BLaER1 (cell line): Measurements from ENCODE around the gene TMEM131.
"Not testable (repeated sequence)": the region's sequence is repeated elsewhere in the genome, so short reads cannot be mapped to it uniquely, and the experiment has no call there.

Experiments
- H3K27ac ChIP-seq: shearing (Covaris generic); formaldehyde crosslinking; 2 replicates; pipeline ENCODE4 v1.8.1; 2022
- H3K27me3 ChIP-seq: shearing (Covaris generic); formaldehyde crosslinking; 2 replicates; pipeline ENCODE4 v1.8.1; 2022
- H3K36me3 ChIP-seq: shearing (Covaris generic); formaldehyde crosslinking; 2 replicates; pipeline ENCODE4 v1.8.1; 2022
- H3K4me1 ChIP-seq: shearing (Covaris generic); formaldehyde crosslinking; 2 replicates; pipeline ENCODE4 v1.8.1; 2022
- H3K4me2 ChIP-seq: shearing (Covaris generic); formaldehyde crosslinking; 2 replicates; pipeline ENCODE4 v1.8.1; 2022
- H3K4me3 ChIP-seq: shearing (Covaris generic); formaldehyde crosslinking; 2 replicates; pipeline ENCODE4 v1.8.1; 2022
- H3K9ac ChIP-seq: shearing (Covaris generic); formaldehyde crosslinking; 2 replicates; pipeline ENCODE4 v1.8.1; 2022
- H3K9me3 ChIP-seq: shearing (Covaris generic); formaldehyde crosslinking; 2 replicates; pipeline ENCODE4 v1.8.1; 2022
- H4K20me1 ChIP-seq: shearing (Covaris generic); formaldehyde crosslinking; 2 replicates; pipeline ENCODE4 v1.8.1; 2022
- Cebpa-rat ChIP-seq: shearing (Covaris generic); IDR thresholded peaks from 2 replicates; pipeline ENCODE4 v1.8.1; 2022

The TMEM131 gene

DNA sequence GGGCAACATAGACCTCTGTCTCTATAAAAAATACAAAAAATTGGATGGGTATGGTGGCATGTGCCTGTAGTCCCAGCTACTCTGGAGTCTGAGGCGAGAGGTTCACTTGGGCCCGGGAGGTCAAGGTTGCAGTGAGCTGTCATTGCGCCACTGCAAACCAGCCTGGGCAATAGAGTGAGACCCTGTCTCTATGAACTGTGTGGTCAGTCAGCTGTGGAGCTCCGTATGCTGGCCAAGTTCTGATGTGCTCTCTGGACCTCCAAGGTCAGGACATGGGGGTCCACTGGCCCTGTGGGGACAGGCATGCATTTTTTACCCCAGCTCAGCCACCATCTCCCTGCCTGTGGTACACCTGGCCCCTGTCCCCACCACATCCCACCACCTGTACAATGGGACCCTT lies 71.6 kb downstream of the TMEM131 start:
- H3K4me3 ChIP-seq = no peak overlapping the region
- H3K36me3 ChIP-seq = peaks cover 64% of the 10 kb centered on the region
- H3K9me3 ChIP-seq = peaks cover 35% of the 10 kb centered on the region
- H3K4me2 ChIP-seq = no peak overlapping the region
- peaks cover 1% of the 10 kb centered on the region for H3K4me1 ChIP-seq
- H4K20me1 ChIP-seq = 0 out of 2 replicates have a peak, but pooled peaks cover 5% of the 10 kb centered on the region
- TF ChIP-seq Cebpa-rat = no peak
- no peak overlapping the region for H3K27ac ChIP-seq
- no peak overlapping the region for H3K9ac ChIP-seq
- H3K27me3 ChIP-seq = no peaks in the 10 kb centered on the region

DNA sequence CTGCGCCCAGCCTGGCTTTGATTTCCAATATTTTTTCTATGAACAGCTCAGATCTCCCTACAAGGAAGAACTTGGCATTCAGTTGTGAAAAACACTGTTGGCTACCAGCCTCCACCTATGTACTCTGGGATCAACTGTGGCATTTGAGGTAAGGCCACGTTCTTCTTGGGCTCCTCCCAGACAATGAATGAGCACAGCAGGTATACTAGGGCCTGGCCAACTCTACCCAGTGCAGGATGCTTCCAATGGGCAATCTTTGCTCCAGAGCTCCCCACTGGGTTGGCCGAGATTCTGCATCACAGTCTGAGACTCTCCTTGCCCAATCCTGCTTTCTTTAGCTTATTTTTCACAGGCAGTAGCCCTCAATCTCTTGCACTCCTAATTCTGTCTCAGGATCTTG lies 75.9 kb downstream of the TMEM131 start:
- peaks cover 9% of the 10 kb centered on the region for H3K4me1 ChIP-seq
- H4K20me1 ChIP-seq = 0 out of 2 replicates have a peak, but pooled peaks cover 9% of the 10 kb centered on the region
- H3K9me3 ChIP-seq = peaks cover 54% of the 10 kb centered on the region
- no peak for TF ChIP-seq Cebpa-rat
- no peak overlapping the region for H3K4me3 ChIP-seq
- H3K9ac ChIP-seq = no peak overlapping the region
- no peaks in the 10 kb centered on the region for H3K27me3 ChIP-seq
- peaks cover 66% of the 10 kb centered on the region for H3K36me3 ChIP-seq
- H3K27ac ChIP-seq = no peak overlapping the region
- no peak overlapping the region for H3K4me2 ChIP-seq

DNA sequence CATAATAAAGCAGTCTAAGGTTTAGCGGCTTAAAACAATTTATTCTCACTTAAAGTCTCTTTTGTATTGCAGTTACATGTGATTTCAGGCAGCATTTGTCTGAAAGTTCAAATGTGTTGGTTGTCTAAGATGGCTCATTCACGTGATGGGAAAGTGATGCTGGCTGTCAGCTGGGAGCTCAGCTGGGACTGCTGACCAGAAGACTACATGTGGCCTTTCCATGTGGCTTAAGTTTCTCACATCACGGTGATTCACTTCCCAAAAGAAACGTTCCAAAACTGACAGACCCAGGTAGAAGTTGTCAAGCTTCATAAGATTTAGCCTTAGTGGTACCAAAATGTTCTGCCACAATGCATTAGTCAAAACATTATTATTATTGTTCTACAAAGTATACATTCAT lies 76.9 kb downstream of the TMEM131 start:
- H3K36me3 ChIP-seq = peaks cover 56% of the 10 kb centered on the region
- no peak overlapping the region for H3K27ac ChIP-seq
- H3K9ac ChIP-seq = no peak overlapping the region
- H3K4me2 ChIP-seq = no peak overlapping the region
- H3K9me3 ChIP-seq = peaks cover 49% of the 10 kb centered on the region
- H3K4me1 ChIP-seq = peaks cover 11% of the 10 kb centered on the region
- no peak for TF ChIP-seq Cebpa-rat
- H3K27me3 ChIP-seq = no peaks in the 10 kb centered on the region
- H3K4me3 ChIP-seq = no peak overlapping the region
- 0 out of 2 replicates have a peak, but pooled peaks cover 9% of the 10 kb centered on the region for H4K20me1 ChIP-seq

DNA sequence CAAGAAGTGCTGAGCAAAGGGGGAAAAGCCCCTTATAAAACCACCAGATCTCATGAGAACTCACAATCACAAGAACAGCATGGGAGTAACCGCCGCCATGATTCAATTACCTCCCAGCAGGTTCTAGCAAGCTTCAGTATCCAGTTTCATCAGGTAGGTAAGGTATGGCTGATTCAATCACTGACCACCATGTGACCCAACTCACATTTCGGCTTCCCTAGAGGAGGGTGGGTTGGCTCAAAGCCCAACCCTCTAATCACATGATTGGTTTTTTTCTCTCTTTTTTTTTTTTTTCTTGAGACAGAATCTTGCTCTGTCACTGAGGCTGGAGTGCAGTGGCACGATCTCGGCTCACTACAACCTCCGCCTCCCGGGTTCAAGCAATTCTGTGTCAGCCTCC lies 78.1 kb downstream of the TMEM131 start:
- not testable (repeated sequence) for H3K4me2 ChIP-seq, H3K27me3 ChIP-seq, H3K4me3 ChIP-seq, H4K20me1 ChIP-seq, H3K27ac ChIP-seq, H3K9ac ChIP-seq
- Histone ChIP-seq H3K9me3 (peaks cover 52% of the 10 kb centered on the region), H3K4me1 (peaks cover 11% of the 10 kb centered on the region), H3K36me3 (peaks cover 44% of the 10 kb centered on the region)

DNA sequence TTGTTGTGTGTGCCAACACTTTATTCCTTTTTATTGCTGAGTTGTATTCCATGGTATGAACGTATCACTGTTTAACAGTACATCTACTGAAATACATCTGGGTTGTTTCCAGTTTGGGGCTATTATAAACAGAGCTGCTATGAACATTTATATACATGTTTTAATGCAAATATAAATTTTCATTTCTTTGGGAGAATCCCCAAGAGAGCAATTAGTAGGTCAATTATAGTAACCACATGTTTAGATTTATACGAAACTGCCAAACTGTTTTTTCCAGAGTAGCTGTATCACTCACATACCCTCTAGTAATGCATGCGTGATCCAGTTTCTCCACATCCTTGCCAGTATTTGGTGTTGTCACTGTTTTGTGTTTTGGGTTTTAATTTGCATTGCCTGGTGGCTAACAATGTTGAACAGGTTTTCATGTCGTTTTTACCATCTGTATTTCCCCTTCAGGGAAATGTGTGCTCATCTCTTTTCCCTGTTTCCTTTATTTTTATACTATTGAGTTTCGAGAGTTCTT lies 81.0 kb downstream of the TMEM131 start:
- no peak overlapping the region for H3K9ac ChIP-seq
- no peak for TF ChIP-seq Cebpa-rat
- H3K9me3 ChIP-seq = peaks cover 37% of the 10 kb centered on the region
- no peak overlapping the region for H3K27ac ChIP-seq
- no peak overlapping the region for H3K4me2 ChIP-seq
- H3K36me3 ChIP-seq = peaks cover 35% of the 10 kb centered on the region
- no peaks in the 10 kb centered on the region for H3K27me3 ChIP-seq
- peaks cover 11% of the 10 kb centered on the region for H3K4me1 ChIP-seq
- 0 out of 2 replicates have a peak, but pooled peaks cover 3% of the 10 kb centered on the region for H4K20me1 ChIP-seq
- H3K4me3 ChIP-seq = no peak overlapping the region

DNA sequence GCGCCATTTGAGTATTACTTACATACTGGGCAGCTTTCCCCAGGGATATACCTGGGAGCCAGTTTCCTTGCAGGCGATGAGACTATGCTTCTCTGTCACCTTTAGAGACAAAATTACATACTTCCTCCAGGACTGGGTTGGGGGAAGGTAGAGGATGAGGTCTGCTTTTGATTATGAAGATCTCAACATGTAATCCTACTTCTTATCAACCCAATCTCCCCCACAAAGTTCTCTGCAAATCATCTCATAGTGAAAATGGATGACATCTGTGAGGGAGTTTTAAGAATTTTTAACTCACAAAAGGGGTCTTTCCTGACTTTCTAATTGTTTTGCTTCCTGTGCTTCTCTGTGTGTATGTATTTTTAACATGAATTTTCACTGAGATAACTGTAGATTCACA lies 81.9 kb downstream of the TMEM131 start:
- Histone ChIP-seq H3K27me3 (no peaks in the 10 kb centered on the region), H3K36me3 (peaks cover 36% of the 10 kb centered on the region), H3K9me3 (peaks cover 29% of the 10 kb centered on the region), H3K9ac (no peak overlapping the region), H3K27ac (no peak overlapping the region), H3K4me2 (no peak overlapping the region), H3K4me1 (peaks cover 11% of the 10 kb centered on the region), H4K20me1 (0 out of 2 replicates have a peak, but pooled peaks cover 3% of the 10 kb centered on the region), H3K4me3 (no peak overlapping the region)
- TF ChIP-seq Cebpa-rat = no peak

DNA sequence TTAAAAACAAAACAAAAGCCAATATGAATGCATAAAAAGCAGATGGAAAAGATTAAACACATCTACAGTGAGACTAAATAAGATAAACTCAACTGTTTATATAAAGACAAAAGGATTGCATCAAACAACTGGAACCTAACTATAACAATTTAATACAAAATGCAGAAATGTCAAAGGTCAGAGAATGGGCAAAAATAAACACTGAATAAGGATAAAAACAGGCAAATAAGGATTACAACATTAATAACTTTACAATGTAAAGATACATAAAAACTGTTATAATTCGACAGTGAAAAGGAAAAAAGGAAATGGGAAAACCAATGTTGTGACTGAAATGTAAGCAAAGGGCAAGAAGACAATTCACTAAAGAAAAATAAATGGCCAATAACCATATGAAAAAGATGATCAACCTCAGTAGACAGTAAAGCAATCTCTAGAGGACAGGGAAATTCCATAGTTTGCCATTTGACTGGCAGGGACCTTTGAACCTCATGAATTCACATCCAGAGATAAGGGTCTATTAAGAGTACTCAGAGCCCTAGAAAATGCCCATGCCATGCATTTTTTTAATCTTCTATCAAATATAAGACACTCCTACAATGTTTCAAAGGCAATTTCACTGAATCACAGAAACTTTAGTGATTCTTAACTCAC lies 83.7 kb downstream of the TMEM131 start:
- Histone ChIP-seq H3K27ac (no peak overlapping the region), H3K27me3 (no peaks in the 10 kb centered on the region), H3K9ac (no peak overlapping the region), H3K4me1 (peaks cover 19% of the 10 kb centered on the region), H3K9me3 (peaks cover 13% of the 10 kb centered on the region), H3K36me3 (peaks cover 36% of the 10 kb centered on the region), H4K20me1 (0 out of 2 replicates have a peak, but pooled peaks cover 3% of the 10 kb centered on the region), H3K4me2 (no peak overlapping the region), H3K4me3 (no peak overlapping the region)
- TF ChIP-seq Cebpa-rat = no peak

DNA sequence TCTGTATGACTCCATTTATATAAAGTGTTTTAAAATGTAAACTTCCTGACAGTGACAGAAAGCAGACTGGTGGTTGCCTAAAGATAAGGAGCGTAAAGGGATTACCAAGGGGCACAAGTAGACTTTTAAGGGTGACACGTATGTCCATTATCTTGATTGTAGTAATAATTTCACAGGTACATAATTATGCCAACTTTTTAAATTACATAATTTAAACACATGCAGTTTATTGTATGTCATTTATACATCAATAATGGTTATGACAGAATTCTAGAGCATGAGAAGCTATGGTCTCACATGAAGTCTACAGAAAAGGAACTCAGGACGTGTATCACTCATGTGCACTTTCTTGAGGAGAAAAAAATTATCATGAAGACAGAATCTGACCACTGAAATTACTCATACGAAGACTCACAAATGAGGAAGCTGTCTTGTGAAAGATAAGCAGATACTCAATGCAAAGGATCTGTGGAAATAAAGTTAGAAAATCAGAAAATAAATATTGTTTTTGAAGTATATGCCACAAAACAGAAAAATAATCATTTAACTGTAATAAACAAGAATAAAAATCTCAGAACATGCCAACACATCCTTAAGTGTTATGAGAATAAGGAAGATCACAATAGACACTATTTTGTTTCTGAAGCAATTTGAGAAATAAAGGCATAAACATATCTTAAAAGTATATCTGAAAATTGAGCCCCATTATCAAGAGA lies 84.4 kb downstream of the TMEM131 start:
- no peak for TF ChIP-seq Cebpa-rat
- H3K27me3 ChIP-seq = no peaks in the 10 kb centered on the region
- peaks cover 15% of the 10 kb centered on the region for H3K4me1 ChIP-seq
- H4K20me1 ChIP-seq = 0 out of 2 replicates have a peak, but pooled peaks cover 3% of the 10 kb centered on the region
- H3K4me2 ChIP-seq = no peak overlapping the region
- H3K36me3 ChIP-seq = peaks cover 43% of the 10 kb centered on the region
- peaks cover 16% of the 10 kb centered on the region for H3K9me3 ChIP-seq
- H3K4me3 ChIP-seq = no peak overlapping the region
- no peak overlapping the region for H3K27ac ChIP-seq
- H3K9ac ChIP-seq = no peak overlapping the region

DNA sequence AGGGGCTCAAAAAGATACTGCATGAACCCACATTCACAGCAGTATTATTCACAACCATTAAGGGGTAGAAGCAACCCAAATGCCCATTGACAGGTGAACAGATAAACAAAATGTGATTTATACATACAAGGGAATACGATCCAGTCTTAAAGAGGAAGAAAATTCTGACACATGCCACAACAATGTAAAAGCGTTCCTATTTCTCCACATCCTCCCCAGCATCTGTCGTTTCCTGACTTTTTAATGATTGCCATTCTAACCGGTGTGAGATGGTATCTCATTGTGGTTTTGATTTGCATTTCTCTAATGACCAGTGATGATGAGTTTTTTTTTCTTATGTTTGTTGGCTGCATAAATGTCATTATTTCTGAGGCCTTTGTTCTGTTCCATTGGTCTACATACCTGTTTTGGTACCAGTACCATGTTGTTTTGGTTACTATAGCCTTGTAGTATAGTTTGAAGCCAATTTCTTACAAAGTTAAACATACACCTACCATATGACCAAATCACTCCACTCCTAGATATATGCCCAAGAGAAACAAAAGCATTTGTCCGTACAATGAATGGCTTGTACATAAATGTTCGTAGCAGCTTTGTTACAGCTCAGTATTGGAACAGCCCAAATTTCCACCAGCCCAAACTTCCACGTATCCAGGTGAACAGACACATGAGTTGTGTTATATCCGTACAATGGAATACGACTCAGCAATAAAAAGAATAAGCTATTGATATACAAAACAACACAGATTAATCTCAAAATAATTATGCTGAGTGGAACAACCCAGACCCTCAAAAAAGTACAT lies 85.1 kb downstream of the TMEM131 start:
- Histone ChIP-seq H3K36me3 (peaks cover 51% of the 10 kb centered on the region), H3K27ac (no peak overlapping the region), H3K4me1 (peaks cover 12% of the 10 kb centered on the region), H3K4me2 (no peak overlapping the region), H3K4me3 (no peak overlapping the region), H3K27me3 (no peaks in the 10 kb centered on the region), H3K9ac (no peak overlapping the region), H4K20me1 (0 out of 2 replicates have a peak, but pooled peaks cover 3% of the 10 kb centered on the region), H3K9me3 (peaks cover 22% of the 10 kb centered on the region)
- no peak for TF ChIP-seq Cebpa-rat
